GM12891 (cell line): ENCODE data around the gene HHAT.
A peak's percentile ranks its signal among the peaks of the same experiment; 100 is the strongest.

Experiments
- DNase-seq: peaks from one replicate; pipeline ENCODE4 v3.0.0; 2011; ENCODE audit warnings: low spot score; ENCODE audit not compliant: insufficient read length
- FAIRE-seq: peaks from 2 replicates; lab custom pipeline; 2011; peaks lifted over from hg19 to GRCh38; lab: Jason Lieb, UNC
- PAX5 ChIP-seq: IDR thresholded peaks from 2 replicates; pipeline ENCODE4 v1.6.1; 2011; ENCODE audit warnings: low read length, moderate library complexity, mild to moderate bottlenecking; ENCODE audit not compliant: insufficient read depth, severe bottlenecking
- POLR2A ChIP-seq: IDR thresholded peaks from 2 replicates; pipeline ENCODE4 v1.6.1; 2011; ENCODE audit warnings: low read depth, low read length, control low read depth
- POLR2AphosphoS5 ChIP-seq: IDR thresholded peaks from 2 replicates; pipeline ENCODE4 v1.6.1; 2011; ENCODE audit warnings: low read depth, low read length, control low read depth
- POU2F2 ChIP-seq: IDR thresholded peaks from 2 replicates; pipeline ENCODE4 v1.6.1; 2011; ENCODE audit warnings: low read depth, mild to moderate bottlenecking, control low read depth, low read length, moderate library complexity
- SPI1 ChIP-seq: IDR thresholded peaks from 2 replicates; pipeline ENCODE4 v1.6.1; 2011; ENCODE audit warnings: low read depth, low read length, control low read depth
- TAF1 ChIP-seq: IDR thresholded peaks from 2 replicates; pipeline ENCODE4 v1.6.1; 2011; ENCODE audit warnings: low read depth, low read length, control low read depth

The HHAT gene

GRCh38 chr1:210332719-210333398, 4.2 kb downstream of the HHAT start:
- TF ChIP-seq SPI1 (peak; percentile 2; the same call in 1 of the 2 replicates), POU2F2 (peak; percentile 59; the same call in 1 of the 2 replicates), POLR2AphosphoS5 (no peak)
- DNase-seq = peak; percentile 17
- FAIRE-seq = peak; percentile 99

- FAIRE-seq = no peak
- TF ChIP-seq POU2F2 = no peak
- no peak for TF ChIP-seq SPI1
- no peak for TF ChIP-seq PAX5
- TF ChIP-seq TAF1 = no peak
- DNase-seq = no peak
Observed at GRCh38 chr1:210335001-210335400, 6.3 kb downstream of the HHAT start.

GRCh38 chr1:210336362-210336761, 7.7 kb downstream of the HHAT start:
- DNase-seq (no peak), FAIRE-seq (no peak)
- TF ChIP-seq TAF1 (no peak), POU2F2 (no peak), SPI1 (no peak), PAX5 (no peak), POLR2A (no peak), POLR2AphosphoS5 (no peak)

GRCh38 chr1:210339500-210339899, 10.8 kb downstream of the HHAT start:
- DNase-seq = no peak
- TF ChIP-seq POU2F2 (no peak), PAX5 (no peak), TAF1 (no peak), POLR2AphosphoS5 (no peak), SPI1 (no peak), POLR2A (no peak)
- peak; percentile 20 for FAIRE-seq

GRCh38 chr1:210340311-210340710, 11.6 kb downstream of the HHAT start:
- DNase-seq (no peak), FAIRE-seq (peak; percentile 62)
- TF ChIP-seq TAF1 (no peak), POLR2A (no peak), SPI1 (no peak), POLR2AphosphoS5 (no peak), PAX5 (no peak), POU2F2 (no peak)

- DNase-seq (no peak), FAIRE-seq (peak; percentile 74)
- TF ChIP-seq POLR2A = no peak
- no peak for TF ChIP-seq POLR2AphosphoS5
- TF ChIP-seq TAF1 = no peak
- TF ChIP-seq PAX5 = no peak
Observed at GRCh38 chr1:210340841-210341240, 12.1 kb downstream of the HHAT start.

GRCh38 chr1:210342986-210343780, 14.5 kb downstream of the HHAT start:
- TF ChIP-seq TAF1 (no peak), PAX5 (no peak), POLR2A (no peak), POLR2AphosphoS5 (no peak), SPI1 (no peak), POU2F2 (no peak)
- FAIRE-seq (peak; percentile 95), DNase-seq (no peak)

- TF ChIP-seq POU2F2 (no peak), PAX5 (no peak), TAF1 (no peak), POLR2A (no peak)
- DNase-seq (no peak), FAIRE-seq (no peak)
Observed at GRCh38 chr1:210344706-210345105, 16.0 kb downstream of the HHAT start.

GRCh38 chr1:210347112-210347511, 18.4 kb downstream of the HHAT start:
- TF ChIP-seq POLR2A (no peak), PAX5 (no peak)
- DNase-seq (no peak), FAIRE-seq (peak; percentile 79)

GRCh38 chr1:210351496-210351895, 22.8 kb downstream of the HHAT start:
- TF ChIP-seq POLR2A = no peak
- TF ChIP-seq TAF1 = no peak
- no peak for TF ChIP-seq PAX5
- no peak for TF ChIP-seq SPI1
- no peak for TF ChIP-seq POU2F2
- TF ChIP-seq POLR2AphosphoS5 = no peak
- FAIRE-seq (no peak), DNase-seq (no peak)
